Posterior cingulate gyrus (tissue), 11 donors: ENCODE data around the gene KMT2D.

Experiments
- DNase-seq, 10 donors: peaks; one replicate each; pipeline versions ENCODE4 v3.0.0 to v3.0.0-alpha.2; 2020 to 2021; ENCODE audit warnings: mixed read lengths in 3 of 10
- intact Hi-C: fragments of 100-400 bp; cut with DNase I; formaldehyde crosslinking; loops from one replicate; pipeline ENCODE4 v1.15.1; 2023

Gene KMT2D

GRCh38 chr12:49089821-49090773 is 29.5 kb upstream of the KMT2D start:
- intact Hi-C loops: loop anchor here (2.0 kb wide), 1 partner anchor 31 kb away; no protein-coding TSS in a partner anchor
- DNase-seq: peak in 7 of 10 donors; percentile 32 to 90 (median 42)

GRCh38 chr12:49088932-49089330 is 28.3 kb upstream of the KMT2D start:
- peak in 1 of 10 donors; percentile 55 for DNase-seq
- intact Hi-C loops: loop anchor here (1.0 to 2.0 kb wide), 2 partner anchors 32 to 146 kb away; no protein-coding TSS in a partner anchor

GRCh38 chr12:49088150-49088931 is 27.7 kb upstream of the KMT2D start:
- peak; percentile 60 to 96 (median 80) for DNase-seq
- intact Hi-C loops: loop anchor here (1.0 to 2.0 kb wide), 2 partner anchors 32 to 147 kb away; no protein-coding TSS in a partner anchor

GRCh38 chr12:49086116-49086515 is 25.5 kb upstream of the KMT2D start:
- DNase-seq: no peak
- intact Hi-C loops: no loop called here

- intact Hi-C loops: no loop called here
- DNase-seq: no peak
Measured at GRCh38 chr12:49084438-49084837, 23.8 kb upstream of the KMT2D start.

GRCh38 chr12:49079793-49080192 is 19.2 kb upstream of the KMT2D start:
- intact Hi-C loops: no loop called here
- no peak for DNase-seq

- intact Hi-C loops: no loop called here
- DNase-seq: peak in 1 of 10 donors; percentile 50
Measured at GRCh38 chr12:49070971-49071370, 10.4 kb upstream of the KMT2D start.

- DNase-seq: peak; percentile 96 to 100 (median 98)
- intact Hi-C loops: no loop called here
Measured at GRCh38 chr12:49069507-49070346, 9.1 kb upstream of the KMT2D start, which contains the start of gene RHEBL1. Gene RHEBL1, minus strand, starts transcription at chr12:49069979. Its CDS starts 194 bp downstream, at chr12:49069785.

- DNase-seq: peak in 3 of 10 donors; percentile 43 to 88 (median 78)
- intact Hi-C loops: no loop called here
Measured at GRCh38 chr12:49068879-49069506, 8.4 kb upstream of the KMT2D start.

GRCh38 chr12:49066120-49066519 is 5.5 kb upstream of the KMT2D start:
- intact Hi-C loops: no loop called here
- peak in 1 of 10 donors; percentile 6 for DNase-seq

- peak in 1 of 10 donors; percentile 40 for DNase-seq
- intact Hi-C loops: loop anchor here (2.0 to 5.0 kb wide), 2 partner anchors 58 to 170 kb away; no protein-coding TSS in a partner anchor
Measured at GRCh38 chr12:49064767-49065152, 4.2 kb upstream of the KMT2D start.

- peak in 1 of 10 donors; percentile 54 for DNase-seq
- intact Hi-C loops: loop anchor here (5.0 kb wide), 1 partner anchor 60 kb away; no protein-coding TSS in a partner anchor
Measured at GRCh38 chr12:49061916-49062315, 1.3 kb upstream of the KMT2D start.

- DNase-seq: no peak
- intact Hi-C loops: loop anchor here (5.0 kb wide), 1 partner anchor 61 kb away; no protein-coding TSS in a partner anchor
Measured at GRCh38 chr12:49061157-49061650, 610 bp upstream of the KMT2D start.

- intact Hi-C loops: loop anchor here (5.0 kb wide), 1 partner anchor 63 kb away; no protein-coding TSS in a partner anchor
- DNase-seq: peak in 2 of 10 donors; percentile 59 to 88
Measured at GRCh38 chr12:49059299-49060171, 1.1 kb downstream of the KMT2D start.

GRCh38 chr12:49059045-49059298 is 1.6 kb downstream of the KMT2D start:
- intact Hi-C loops: no loop called here
- DNase-seq: no peak

GRCh38 chr12:49058366-49059044 is 2.1 kb downstream of the KMT2D start:
- intact Hi-C loops: no loop called here

GRCh38 chr12:49057888-49058287 is 2.7 kb downstream of the KMT2D start:
- intact Hi-C loops: no loop called here
- peak in 2 of 10 donors; percentile 17 to 23 for DNase-seq

More at GRCh38 chr12:49058366-49059044, 2.1 kb downstream of the KMT2D start:
- peak in 2 of 10 donors; percentile 21 to 24 for DNase-seq
